Neural progenitor cell (in vitro differentiated cells): ENCODE measurements around the gene ARHGAP24. TPM values are rescaled to one million over a fixed set of nuclear protein-coding genes. Genes with fewer than 3 reads are reported as not detected.

ENCODE experiments used
- DNase-seq: peaks from one replicate; pipeline ENCODE4 v3.0.0-alpha.2; 2016; ENCODE audit warnings: low spot score
- H2AFZ ChIP-seq: fragments of 200-600 bp; sonication (generic); replicated peaks from 2 replicates; pipeline ENCODE4 v1.6.1; 2016; ENCODE audit warnings: antibody characterized with exemption
- H3F3A ChIP-seq: fragments of 200-600 bp; sonication (generic); 2 replicates; pipeline ENCODE4 v1.6.1; 2016; ENCODE audit warnings: antibody characterized with exemption, low read depth
- H3K27ac ChIP-seq: fragments of 200-600 bp; sonication (generic); 2 replicates; pipeline ENCODE4 v1.5.1; 2016; ENCODE audit warnings: mild to moderate bottlenecking
- H3K27me3 ChIP-seq: fragments of 200-600 bp; sonication (generic); 2 replicates; pipeline ENCODE4 v1.6.1; 2016; ENCODE audit warnings: mild to moderate bottlenecking, moderate library complexity
- H3K36me3 ChIP-seq: fragments of 200-600 bp; sonication (generic); 2 replicates; pipeline ENCODE4 v1.5.1; 2016
- H3K4me1 ChIP-seq: fragments of 200-600 bp; sonication (generic); 2 replicates; pipeline ENCODE4 v1.6.1; 2016; ENCODE audit warnings: mixed run types
- H3K4me2 ChIP-seq: fragments of 200-600 bp; sonication (generic); 2 replicates; pipeline ENCODE4 v1.6.1; 2016
- H3K4me3 ChIP-seq: fragments of 200-600 bp; sonication (generic); 2 replicates; pipeline ENCODE4 v1.5.1; 2016
- H3K79me2 ChIP-seq: fragments of 200-600 bp; sonication (generic); 2 replicates; pipeline ENCODE4 v1.6.1; 2016; ENCODE audit warnings: low read depth
- H3K9ac ChIP-seq: fragments of 200-600 bp; sonication (generic); 2 replicates; pipeline ENCODE4 v1.6.1; 2016
- H3K9me3 ChIP-seq: fragments of 200-600 bp; sonication (generic); 2 replicates; pipeline ENCODE4 v1.5.1; 2016; ENCODE audit warnings: low read depth
- H4K20me1 ChIP-seq: fragments of 200-600 bp; sonication (generic); 2 replicates; pipeline ENCODE4 v1.6.1; 2016; ENCODE audit warnings: low read depth
- H3K27ac Mint-ChIP-seq: 3 replicates; pipeline ENCODE4 v1.8.0; 2021; ENCODE audit warnings: mixed read lengths
- H3K27me3 Mint-ChIP-seq: 2 replicates; pipeline ENCODE4 v1.8.0; 2022; ENCODE audit warnings: low read depth, mild to moderate bottlenecking, inconsistent platforms, moderate library complexity, mixed read lengths; ENCODE audit not compliant: insufficient read depth
- H3K36me3 Mint-ChIP-seq: 3 replicates; pipeline ENCODE4 v1.8.0; 2021; ENCODE audit warnings: mixed read lengths
- H3K4me1 Mint-ChIP-seq: 3 replicates; pipeline ENCODE4 v1.8.0; 2021; ENCODE audit warnings: mixed read lengths
- H3K4me3 Mint-ChIP-seq: 3 replicates; pipeline ENCODE4 v1.8.0; 2021; ENCODE audit warnings: mild to moderate bottlenecking, moderate library complexity, mixed read lengths
- H3K9me3 Mint-ChIP-seq: 3 replicates; pipeline ENCODE4 v1.8.0; 2020; ENCODE audit warnings: mixed read lengths
- CTCF ChIP-seq: fragments of 200-600 bp; sonication (generic); IDR thresholded peaks from 2 replicates; pipeline ENCODE4 v1.5.1; 2017; ENCODE audit warnings: antibody characterized with exemption, mild to moderate bottlenecking
- EZH2 ChIP-seq: fragments of 200-600 bp; sonication (generic); IDR thresholded peaks from 2 replicates; pipeline ENCODE4 v1.6.1; 2017; ENCODE audit warnings: antibody characterized with exemption, mild to moderate bottlenecking, moderate library complexity
- EZH2phosphoT487 ChIP-seq: fragments of 200-600 bp; sonication (generic); IDR thresholded peaks from 2 replicates; pipeline ENCODE4 v1.6.1; 2017; ENCODE audit warnings: antibody characterized with exemption
- total RNA-seq: library from RNA; depleted of rRNA; stranded (reverse); fragments of >200 nt; gene quantifications from 2 replicates; pipeline ENCODE4 v1.2.3, GENCODE V29; 2015; ENCODE audit warnings: low replicate concordance

ARHGAP24 gene
- total RNA-seq, 1 donor from 2014 or later = 2.2 TPM

- Histone ChIP-seq H3K4me2 (no peak overlapping the region), H3K27me3 (no peaks in the 10 kb centered on the region), H3K9me3 (no peaks in the 10 kb centered on the region), H3K4me1 (peaks cover 9% of the 10 kb centered on the region), H3K36me3 (no peaks in the 10 kb centered on the region), H4K20me1 (no peaks in the 10 kb centered on the region), H3K4me3 (no peak overlapping the region), H3K9ac (no peak overlapping the region), H3K79me2 (no peaks in the 10 kb centered on the region), H2AFZ (no peak overlapping the region), H3K27ac (no peak overlapping the region), H3F3A (no peaks in the 10 kb centered on the region)
- no peak overlapping the region for H3K4me3 Mint-ChIP-seq
- no peak for DNase-seq
- H3K9me3 Mint-ChIP-seq = no peaks in the 10 kb centered on the region
- H3K27me3 Mint-ChIP-seq = no peaks in the 10 kb centered on the region
- TF ChIP-seq EZH2 (no peak), EZH2phosphoT487 (no peak), CTCF (no peak)
- no peaks in the 10 kb centered on the region for H3K4me1 Mint-ChIP-seq
- H3K36me3 Mint-ChIP-seq = no peaks in the 10 kb centered on the region
- H3K27ac Mint-ChIP-seq = no peak overlapping the region
Measured at GRCh38 chr4:85767649-85768048, 292.7 kb downstream of the ARHGAP24 start.

- Mint-ChIP-seq H3K27ac (no peak overlapping the region), H3K4me1 (peaks cover 6% of the 10 kb centered on the region), H3K4me3 (no peak overlapping the region), H3K36me3 (no peaks in the 10 kb centered on the region), H3K27me3 (no peaks in the 10 kb centered on the region), H3K9me3 (no peaks in the 10 kb centered on the region)
- Histone ChIP-seq H4K20me1 (no peaks in the 10 kb centered on the region), H3F3A (no peaks in the 10 kb centered on the region), H3K4me3 (no peak overlapping the region), H3K36me3 (no peaks in the 10 kb centered on the region), H3K79me2 (no peaks in the 10 kb centered on the region), H3K27ac (no peak overlapping the region), H3K4me2 (no peak overlapping the region), H3K27me3 (no peaks in the 10 kb centered on the region), H2AFZ (no peak overlapping the region), H3K4me1 (peaks cover 18% of the 10 kb centered on the region), H3K9me3 (no peaks in the 10 kb centered on the region), H3K9ac (no peak overlapping the region)
- no peak for DNase-seq
- no peak for TF ChIP-seq CTCF
- TF ChIP-seq EZH2 = no peak
- no peak for TF ChIP-seq EZH2phosphoT487
Measured at GRCh38 chr4:85769009-85769408, 294.1 kb downstream of the ARHGAP24 start.

- Histone ChIP-seq H3K27me3 (no peaks in the 10 kb centered on the region), H3K4me2 (no peak overlapping the region), H3K27ac (no peak overlapping the region), H3K79me2 (no peaks in the 10 kb centered on the region), H3K36me3 (no peaks in the 10 kb centered on the region), H3F3A (no peaks in the 10 kb centered on the region), H4K20me1 (no peaks in the 10 kb centered on the region), H3K4me3 (no peak overlapping the region), H3K9ac (no peak overlapping the region), H2AFZ (no peak overlapping the region), H3K9me3 (no peaks in the 10 kb centered on the region), H3K4me1 (peaks cover 16% of the 10 kb centered on the region)
- no peaks in the 10 kb centered on the region for H3K36me3 Mint-ChIP-seq
- DNase-seq = no peak
- H3K27me3 Mint-ChIP-seq = peaks cover 3% of the 10 kb centered on the region
- H3K4me1 Mint-ChIP-seq = peaks cover 7% of the 10 kb centered on the region
- H3K9me3 Mint-ChIP-seq = no peaks in the 10 kb centered on the region
- H3K27ac Mint-ChIP-seq = no peak overlapping the region
- TF ChIP-seq CTCF (no peak), EZH2 (no peak), EZH2phosphoT487 (no peak)
- no peak overlapping the region for H3K4me3 Mint-ChIP-seq
Measured at GRCh38 chr4:85772470-85772869, 297.5 kb downstream of the ARHGAP24 start.
